ENCODE results near the gene MYH6. TPM values are rescaled to one million over a fixed set of nuclear protein-coding genes. Genes with fewer than 3 reads are reported as not detected.

MYH6 gene
- total RNA-seq, 2 donors from 2014 or later: 0.26 to 1.6 TPM

DNA sequence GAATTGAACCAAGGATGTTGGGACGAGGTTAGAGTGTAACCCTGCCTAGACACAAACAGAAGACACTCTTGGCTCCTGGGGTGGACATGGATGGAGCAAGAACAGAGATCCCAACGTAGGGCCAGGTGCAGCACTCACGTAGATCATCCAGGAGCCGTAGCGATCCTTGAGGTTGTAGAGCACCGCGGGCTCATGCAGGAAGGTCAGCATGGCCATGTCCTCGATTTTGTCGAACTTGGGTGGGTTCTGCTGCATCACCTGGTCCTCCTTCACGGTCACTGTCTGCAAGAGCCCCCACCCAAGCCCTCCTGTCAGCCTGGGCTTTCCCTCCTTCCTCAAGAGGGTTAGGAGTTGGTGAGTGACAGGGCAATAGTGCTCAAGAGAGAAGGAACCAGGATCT is 24.9 kb upstream of the MYH6 start:
- Histone ChIP-seq H3K36me3 (replicated peaks in 1 of 2; ENCODE audit: insufficient read depth in 1 of 2, low read depth in 2 of 2) (no peaks in the 10 kb centered on the region), H3K4me3 (no peak overlapping the region), H3K9me3 (no peaks in the 10 kb centered on the region), H3K4me1 (no peaks in the 10 kb centered on the region), H3K27ac (no peak overlapping the region), H3K27me3 (no peaks in the 10 kb centered on the region)
- DNase-seq (no peak), ATAC-seq (no peak)
- intact Hi-C loops (cut with DNase I): no loop called here
- 57 to 68% methylated on average over 9 to 10 of the region's 10 CpGs for WGBS, 2 donors
- TF ChIP-seq, protein P1, sequence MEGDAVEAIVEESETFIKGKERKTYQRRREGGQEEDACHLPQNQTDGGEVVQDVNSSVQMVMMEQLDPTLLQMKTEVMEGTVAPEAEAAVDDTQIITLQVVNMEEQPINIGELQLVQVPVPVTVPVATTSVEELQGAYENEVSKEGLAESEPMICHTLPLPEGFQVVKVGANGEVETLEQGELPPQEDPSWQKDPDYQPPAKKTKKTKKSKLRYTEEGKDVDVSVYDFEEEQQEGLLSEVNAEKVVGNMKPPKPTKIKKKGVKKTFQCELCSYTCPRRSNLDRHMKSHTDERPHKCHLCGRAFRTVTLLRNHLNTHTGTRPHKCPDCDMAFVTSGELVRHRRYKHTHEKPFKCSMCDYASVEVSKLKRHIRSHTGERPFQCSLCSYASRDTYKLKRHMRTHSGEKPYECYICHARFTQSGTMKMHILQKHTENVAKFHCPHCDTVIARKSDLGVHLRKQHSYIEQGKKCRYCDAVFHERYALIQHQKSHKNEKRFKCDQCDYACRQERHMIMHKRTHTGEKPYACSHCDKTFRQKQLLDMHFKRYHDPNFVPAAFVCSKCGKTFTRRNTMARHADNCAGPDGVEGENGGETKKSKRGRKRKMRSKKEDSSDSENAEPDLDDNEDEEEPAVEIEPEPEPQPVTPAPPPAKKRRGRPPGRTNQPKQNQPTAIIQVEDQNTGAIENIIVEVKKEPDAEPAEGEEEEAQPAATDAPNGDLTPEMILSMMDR (IDR thresholded peaks at IDR 0.05): no peak

DNA sequence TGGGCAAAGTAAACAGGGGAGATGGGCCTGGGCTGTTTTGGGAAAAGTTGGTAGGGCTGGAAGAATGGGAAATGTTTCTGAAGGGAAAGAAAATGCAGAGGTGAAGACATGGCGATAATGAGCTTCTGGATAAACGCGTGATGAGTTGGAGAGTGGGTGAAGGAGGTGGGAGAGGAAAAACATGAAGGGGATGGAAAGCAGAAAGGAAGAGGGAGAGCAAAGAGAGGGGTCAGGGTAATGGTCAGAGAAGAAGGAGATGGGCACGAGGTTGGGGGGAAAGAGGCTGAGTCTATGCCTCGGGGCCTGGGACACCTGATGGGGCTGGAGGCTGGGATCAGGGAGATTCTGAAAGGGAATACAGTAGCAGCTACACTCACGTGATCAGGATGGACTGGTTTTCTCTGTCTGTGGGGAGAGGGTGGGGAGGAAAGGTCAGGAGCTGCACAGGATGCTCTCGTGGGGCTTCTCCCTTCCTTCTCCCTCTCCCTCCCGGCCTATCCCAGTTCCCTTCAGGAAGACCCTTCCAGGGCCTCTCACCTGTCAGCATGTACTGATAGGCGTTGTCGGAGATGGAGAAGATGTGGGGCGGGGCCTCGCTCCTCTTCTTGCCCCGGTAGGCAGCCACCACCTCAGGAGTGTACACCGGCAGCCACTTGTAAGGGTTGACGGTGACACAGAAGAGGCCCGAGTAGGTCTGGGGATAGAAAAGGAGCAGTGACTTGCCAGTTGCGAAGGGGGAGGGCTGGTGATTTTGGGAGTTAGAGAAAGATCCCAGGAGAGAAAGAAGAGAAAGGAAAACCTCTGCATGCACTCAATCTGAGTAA is 24.2 kb upstream of the MYH6 start:
- WGBS, 2 donors: 61 to 64% methylated on average over 17 of the region's 17 CpGs
- H3K4me3 ChIP-seq: no peak overlapping the region
- no peaks in the 10 kb centered on the region for H3K9me3 ChIP-seq
- H3K27ac ChIP-seq: no peak overlapping the region
- no peaks in the 10 kb centered on the region for H3K27me3 ChIP-seq
- H3K36me3 ChIP-seq (replicated peaks in 1 of 2; ENCODE audit: insufficient read depth in 1 of 2, low read depth in 2 of 2): no peaks in the 10 kb centered on the region
- ATAC-seq (no peak), DNase-seq (no peak)
- TF ChIP-seq, protein P1 (IDR thresholded peaks at IDR 0.05): no peak
- TF ChIP-seq POLR2A (IDR thresholded peaks at IDR 0.05): no peak
- intact Hi-C loops (cut with DNase I): no loop called here
- no peaks in the 10 kb centered on the region for H3K4me1 ChIP-seq

DNA sequence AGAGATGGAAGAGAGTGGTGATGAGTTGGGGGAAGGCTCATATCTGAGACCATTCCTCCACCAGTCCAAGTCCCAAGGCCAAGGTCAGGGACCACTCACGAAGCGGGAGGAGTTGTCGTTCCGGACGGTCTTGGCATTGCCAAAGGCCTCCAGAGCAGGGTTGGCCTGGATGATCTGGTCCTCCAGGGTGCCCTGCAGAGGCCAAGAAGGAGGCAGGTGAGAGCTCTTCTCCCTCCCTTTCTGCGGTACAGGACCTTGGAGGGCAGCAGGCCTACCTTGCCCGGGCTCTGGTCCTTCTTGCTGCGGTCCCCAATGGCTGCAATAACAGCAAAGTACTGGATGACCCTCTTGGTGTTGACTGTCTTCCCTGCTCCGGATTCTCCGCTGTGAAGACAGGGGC is 23.4 kb upstream of the MYH6 start:
- no peak overlapping the region for H3K4me3 ChIP-seq
- no peak overlapping the region for H3K27ac ChIP-seq
- no peaks in the 10 kb centered on the region for H3K9me3 ChIP-seq
- ATAC-seq: no peak
- intact Hi-C loops (cut with DNase I): no loop called here
- H3K36me3 ChIP-seq (replicated peaks in 1 of 2; ENCODE audit: insufficient read depth in 1 of 2, low read depth in 2 of 2): no peaks in the 10 kb centered on the region
- no peak for TF ChIP-seq POLR2A (IDR thresholded peaks at IDR 0.05)
- TF ChIP-seq, protein P1 (IDR thresholded peaks at IDR 0.05): no peak
- no peak for DNase-seq
- H3K27me3 ChIP-seq: no peaks in the 10 kb centered on the region
- H3K4me1 ChIP-seq: no peaks in the 10 kb centered on the region
- 43 to 71% methylated on average over 5 to 10 of the region's 10 CpGs for WGBS, 2 donors

DNA sequence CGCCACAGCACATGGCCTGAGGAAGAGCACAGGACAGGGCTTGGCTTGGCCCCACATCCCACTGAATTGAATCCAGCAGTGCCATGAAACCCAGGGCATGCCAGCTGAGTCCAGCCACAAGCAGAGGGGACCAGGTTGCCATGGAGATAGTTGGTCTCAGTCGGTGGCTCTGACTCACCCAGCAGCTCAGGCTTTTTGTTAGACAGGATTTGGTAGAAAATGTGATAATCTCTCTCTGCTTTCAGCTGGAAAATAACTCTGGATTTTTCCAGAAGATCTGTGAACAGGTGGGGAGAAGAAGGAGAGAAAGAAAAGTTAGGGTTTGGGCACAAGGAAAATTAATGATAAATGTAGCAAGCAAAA is 22.6 kb upstream of the MYH6 start:
- Histone ChIP-seq H3K4me3 (no peak overlapping the region), H3K27me3 (no peaks in the 10 kb centered on the region), H3K27ac (no peak overlapping the region), H3K9me3 (no peaks in the 10 kb centered on the region), H3K4me1 (no peaks in the 10 kb centered on the region), H3K36me3 (replicated peaks in 1 of 2; ENCODE audit: insufficient read depth in 1 of 2, low read depth in 2 of 2) (no peaks in the 10 kb centered on the region)
- ATAC-seq (no peak), DNase-seq (no peak)
- intact Hi-C loops (cut with DNase I): no loop called here
- TF ChIP-seq, protein P1 (IDR thresholded peaks at IDR 0.05): no peak
- no peak for TF ChIP-seq POLR2A (IDR thresholded peaks at IDR 0.05)
- WGBS, 2 donors: 30 to 32% methylated on average over 2 of the region's 2 CpGs

Measured in body of pancreas (tissue), 4 donors.